ENCODE measurements around the gene BIVM. TPM values are rescaled to one million over a fixed set of nuclear protein-coding genes. Genes with fewer than 3 reads are reported as not detected.

BIVM gene
- total RNA-seq, 1 donor: 44.2 TPM

- DNase-seq (ENCODE audit: low read depth): no peak
- H3K4me3 ChIP-seq (ENCODE audit: low read depth, low read length): no peak overlapping the region
- TF ChIP-seq, protein P1, sequence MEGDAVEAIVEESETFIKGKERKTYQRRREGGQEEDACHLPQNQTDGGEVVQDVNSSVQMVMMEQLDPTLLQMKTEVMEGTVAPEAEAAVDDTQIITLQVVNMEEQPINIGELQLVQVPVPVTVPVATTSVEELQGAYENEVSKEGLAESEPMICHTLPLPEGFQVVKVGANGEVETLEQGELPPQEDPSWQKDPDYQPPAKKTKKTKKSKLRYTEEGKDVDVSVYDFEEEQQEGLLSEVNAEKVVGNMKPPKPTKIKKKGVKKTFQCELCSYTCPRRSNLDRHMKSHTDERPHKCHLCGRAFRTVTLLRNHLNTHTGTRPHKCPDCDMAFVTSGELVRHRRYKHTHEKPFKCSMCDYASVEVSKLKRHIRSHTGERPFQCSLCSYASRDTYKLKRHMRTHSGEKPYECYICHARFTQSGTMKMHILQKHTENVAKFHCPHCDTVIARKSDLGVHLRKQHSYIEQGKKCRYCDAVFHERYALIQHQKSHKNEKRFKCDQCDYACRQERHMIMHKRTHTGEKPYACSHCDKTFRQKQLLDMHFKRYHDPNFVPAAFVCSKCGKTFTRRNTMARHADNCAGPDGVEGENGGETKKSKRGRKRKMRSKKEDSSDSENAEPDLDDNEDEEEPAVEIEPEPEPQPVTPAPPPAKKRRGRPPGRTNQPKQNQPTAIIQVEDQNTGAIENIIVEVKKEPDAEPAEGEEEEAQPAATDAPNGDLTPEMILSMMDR (IDR thresholded peaks at IDR 0.05; ENCODE audit: insufficient read depth, low read length): no peak
These were observed 17.8 kb downstream of the BIVM start for GRCh38 chr13:102816708-102817107.

GRCh38 chr13:102817241-102817640 is 18.3 kb downstream of the BIVM start:
- TF ChIP-seq, protein P1 (IDR thresholded peaks at IDR 0.05; ENCODE audit: insufficient read depth, low read length): no peak
- no peak for DNase-seq (ENCODE audit: low read depth)
- no peak overlapping the region for H3K4me3 ChIP-seq (ENCODE audit: low read depth, low read length)

DNA sequence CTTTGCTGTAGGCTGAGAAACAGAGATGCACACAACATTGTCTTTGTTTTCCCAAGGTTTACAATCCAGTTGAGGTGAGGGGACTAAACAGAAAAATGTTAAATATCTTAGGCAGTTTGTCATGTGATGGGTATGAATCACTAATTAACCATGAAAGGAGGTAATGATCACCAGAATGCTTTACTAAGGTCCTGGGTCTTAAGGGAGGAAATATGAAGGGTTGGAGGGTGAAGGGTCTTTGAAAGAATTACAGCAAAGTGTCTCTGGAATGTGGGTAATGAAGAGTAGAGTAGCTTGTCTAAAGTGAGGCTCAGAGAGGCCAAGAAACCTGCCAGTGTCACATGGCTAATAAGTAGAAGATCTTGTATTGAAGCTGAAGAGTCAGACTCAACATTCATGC is 19.0 kb downstream of the BIVM start:
- TF ChIP-seq, protein P1 (IDR thresholded peaks at IDR 0.05; ENCODE audit: insufficient read depth, low read length): no peak
- no peak for DNase-seq (ENCODE audit: low read depth)
- H3K4me3 ChIP-seq (ENCODE audit: low read depth, low read length): no peak overlapping the region

DNA sequence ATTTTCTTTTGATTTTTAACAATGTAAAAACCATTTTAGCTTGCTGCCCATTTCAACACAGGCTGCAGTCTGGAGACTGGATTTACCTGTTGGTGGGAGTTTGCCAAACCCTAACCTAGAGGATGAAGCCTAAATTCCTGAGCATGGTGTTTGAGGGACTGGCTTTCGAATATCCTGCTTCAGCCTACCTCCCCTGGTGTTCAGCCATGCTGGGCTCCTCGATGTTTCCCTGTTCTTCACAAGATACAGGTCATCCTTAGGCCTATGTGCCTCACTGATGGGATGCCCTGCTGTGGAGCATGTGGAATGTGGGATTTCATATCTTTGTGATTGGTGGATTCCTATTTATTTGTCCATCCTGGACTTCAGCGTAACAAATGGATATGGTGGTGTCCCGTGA is 26.5 kb downstream of the BIVM start:
- DNase-seq (ENCODE audit: low read depth): no peak
- TF ChIP-seq, protein P1 (IDR thresholded peaks at IDR 0.05; ENCODE audit: insufficient read depth, low read length): no peak
- peak overlapping the region; percentile 35 for H3K4me3 ChIP-seq (ENCODE audit: low read depth, low read length)

GRCh38 chr13:102825921-102826706 is 27.2 kb downstream of the BIVM start:
- peak; percentile 97 for DNase-seq (ENCODE audit: low read depth)
- TF ChIP-seq, protein P1 (IDR thresholded peaks at IDR 0.05; ENCODE audit: insufficient read depth, low read length): no peak
- H3K4me3 ChIP-seq (ENCODE audit: low read depth, low read length): peak overlapping the region; percentile 71

- H3K4me3 ChIP-seq (ENCODE audit: low read depth, low read length): no peak overlapping the region
- TF ChIP-seq, protein P1 (IDR thresholded peaks at IDR 0.05; ENCODE audit: insufficient read depth, low read length): no peak
- peak; percentile 39 for DNase-seq (ENCODE audit: low read depth)
These were observed 31.7 kb downstream of the BIVM start for GRCh38 chr13:102830646-102831045.
